Upper lobe of left lung (tissue), 4 donors: ENCODE results near the gene REM2.

Experiments used
- CTCF ChIP-seq, 6 experiments: fragments of 450-650 bp in 4 of 6; fragments of 200-600 bp in 2 of 6; sonication (generic) in 2 of 6; IDR thresholded peaks; one replicate each; pipeline ENCODE4 v1.5.1; 2016 to 2019; ENCODE audit warnings: antibody characterized with exemption in 6 of 6
- POLR2A ChIP-seq, 4 donors: fragments of 450-650 bp; IDR thresholded peaks; one replicate each; pipeline ENCODE4 v1.5.1; 2016 to 2017; ENCODE audit warnings: antibody characterized with exemption in 4 of 4, mild to moderate bottlenecking in 2 of 4
- POLR2AphosphoS5 ChIP-seq, 2 donors: sonication (generic); formaldehyde crosslinking; IDR thresholded peaks; one replicate each; pipeline ENCODE4 v1.5.1; 2017; ENCODE audit warnings: antibody characterized with exemption in 2 of 2

- TF ChIP-seq CTCF (IDR thresholded peaks at IDR 0.05) (no peak), POLR2A (IDR thresholded peaks at IDR 0.05) (no peak), POLR2AphosphoS5 (IDR thresholded peaks at IDR 0.05) (no peak)
These were observed 22.6 kb downstream of the REM2 start for GRCh38 chr14:22905627-22906026.
